ENCODE measurements around the gene KCNJ4.

KCNJ4 gene

DNA sequence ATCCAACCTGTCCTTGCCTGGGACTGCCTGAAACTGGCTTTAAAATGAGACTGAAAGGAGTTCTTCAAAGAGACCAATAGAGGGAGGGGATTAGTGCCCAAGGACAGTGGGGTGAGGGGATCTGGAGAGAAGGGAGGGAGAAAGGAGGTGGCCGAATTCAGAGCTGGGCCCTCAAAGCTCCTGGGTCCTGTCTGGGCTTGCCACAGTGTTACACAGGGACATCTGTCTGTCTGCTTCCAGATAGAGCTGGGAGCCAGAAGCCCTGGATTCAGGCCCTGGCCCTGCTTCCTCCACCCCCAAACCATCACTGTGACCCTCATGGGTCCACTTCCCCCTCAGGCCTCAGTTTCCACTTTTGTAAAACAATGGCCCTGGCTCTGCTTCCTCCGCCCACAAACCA lies 3.6 kb downstream of the KCNJ4 start:
- DNase-seq = no peak

DNA sequence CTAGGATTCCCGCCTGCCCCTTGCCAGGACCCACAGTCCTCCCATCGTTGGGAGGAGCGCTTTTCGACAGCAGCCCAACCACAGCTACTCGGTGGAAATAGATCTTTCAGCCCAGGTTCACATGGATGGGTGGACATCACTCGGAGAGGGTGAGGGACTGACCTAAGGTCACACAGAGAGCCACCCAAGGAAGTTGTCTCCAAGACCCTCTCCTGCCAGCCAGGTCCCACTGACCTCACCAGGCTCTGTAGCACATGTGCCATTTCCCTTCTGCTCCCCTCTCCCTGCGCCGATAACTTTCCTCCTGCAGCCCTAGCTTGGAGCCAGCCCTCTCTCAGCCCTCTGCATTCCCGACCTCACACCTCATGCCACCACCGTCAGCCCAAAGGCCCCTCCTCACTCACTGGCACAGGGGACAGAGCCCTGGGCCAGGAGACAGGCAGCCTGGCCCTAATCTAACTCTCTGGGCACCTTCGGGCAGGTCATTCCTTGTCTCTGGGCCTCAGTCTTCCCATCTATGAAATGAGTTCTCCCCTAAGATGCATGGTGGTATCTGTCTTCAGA lies 4.7 kb downstream of the KCNJ4 start:
- no peak for DNase-seq

DNA sequence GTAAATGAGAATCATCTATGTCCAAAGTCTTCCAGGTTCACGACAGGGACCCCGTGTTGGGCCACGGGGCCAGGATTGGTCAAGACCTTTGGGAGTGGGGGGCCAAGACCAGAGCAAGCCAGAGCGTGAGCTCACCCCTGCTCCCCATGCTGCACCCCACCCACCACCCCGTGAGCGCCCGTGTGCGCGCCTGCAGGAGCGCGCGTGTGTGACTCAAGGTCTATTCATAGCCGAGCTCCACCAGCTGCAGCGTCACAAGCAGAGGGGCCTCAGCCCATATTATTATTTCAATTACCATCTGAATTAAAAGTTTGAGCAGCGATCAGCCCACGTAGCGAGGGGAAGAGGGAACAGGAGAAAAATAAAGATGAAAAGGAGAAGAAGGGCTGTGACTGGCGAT lies 5.2 kb downstream of the KCNJ4 start:
- DNase-seq = no peak

DNA sequence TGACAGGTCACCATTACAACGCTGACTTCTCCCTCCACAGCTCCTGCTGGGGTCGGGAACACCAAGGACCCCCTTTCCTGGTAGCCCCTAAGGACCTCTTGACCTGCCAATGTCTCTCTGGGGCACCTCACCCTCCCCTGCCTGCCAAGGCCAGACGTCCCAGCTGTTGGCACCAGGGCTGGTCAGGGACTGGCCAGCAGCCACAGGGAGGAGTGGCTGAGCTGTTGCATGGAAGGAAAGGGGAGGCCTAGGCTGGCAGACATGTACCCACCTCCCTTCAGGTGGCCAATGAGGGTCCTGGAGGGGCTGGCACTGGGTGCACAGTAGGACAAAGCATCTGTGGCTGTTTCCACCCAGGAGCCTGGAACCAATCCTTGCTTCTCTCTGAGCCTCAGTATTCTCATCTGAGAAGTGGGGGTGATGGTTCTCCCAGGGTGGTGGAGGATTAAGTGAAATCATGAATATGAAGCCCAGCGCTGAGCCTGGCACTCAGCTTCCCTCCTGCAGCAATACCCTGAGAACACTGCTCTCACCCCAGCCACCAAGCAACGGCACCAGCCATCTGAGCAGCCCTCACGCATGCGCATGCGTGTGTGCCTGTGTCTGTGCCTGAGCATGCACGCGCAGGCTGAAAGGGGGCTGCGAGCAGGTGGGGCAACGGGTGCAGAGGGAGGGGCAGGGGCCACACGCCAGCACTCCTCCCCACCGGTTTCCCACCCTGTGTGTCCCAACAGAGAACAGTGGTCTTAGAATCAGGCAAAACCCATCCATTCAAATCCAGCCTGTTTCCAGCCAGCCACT lies 5.9 kb downstream of the KCNJ4 start:
- DNase-seq = no peak

DNA sequence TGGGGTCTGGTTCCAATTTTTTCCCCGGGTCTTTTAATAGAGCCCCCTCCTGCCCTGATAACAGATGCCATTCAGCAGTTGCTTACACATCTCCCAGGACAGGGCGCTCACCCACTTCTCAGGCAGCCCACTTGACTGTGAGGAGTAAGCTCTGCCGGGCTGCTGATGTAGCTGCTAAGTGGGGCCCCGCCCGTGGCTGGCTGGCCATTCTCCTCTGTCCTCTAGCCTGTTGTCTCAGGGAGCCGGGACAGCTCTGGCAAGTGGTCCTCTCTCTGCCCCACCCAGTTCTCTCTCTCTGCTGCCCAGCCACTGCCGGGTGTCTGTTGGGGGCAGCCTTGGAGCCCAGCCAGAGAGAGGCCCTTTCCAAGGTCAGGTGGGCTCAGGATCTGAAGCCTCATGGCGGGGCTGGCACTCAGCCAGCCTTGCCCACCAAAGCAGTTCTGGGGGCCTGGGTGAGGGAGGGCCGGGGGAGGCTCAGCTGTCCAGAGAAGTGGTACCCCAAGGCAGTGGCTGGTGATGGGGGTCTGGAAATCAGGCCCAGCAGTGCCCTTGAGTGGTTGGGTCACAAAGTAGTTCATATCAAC lies 8.9 kb downstream of the KCNJ4 start:
- no peak for DNase-seq

DNA sequence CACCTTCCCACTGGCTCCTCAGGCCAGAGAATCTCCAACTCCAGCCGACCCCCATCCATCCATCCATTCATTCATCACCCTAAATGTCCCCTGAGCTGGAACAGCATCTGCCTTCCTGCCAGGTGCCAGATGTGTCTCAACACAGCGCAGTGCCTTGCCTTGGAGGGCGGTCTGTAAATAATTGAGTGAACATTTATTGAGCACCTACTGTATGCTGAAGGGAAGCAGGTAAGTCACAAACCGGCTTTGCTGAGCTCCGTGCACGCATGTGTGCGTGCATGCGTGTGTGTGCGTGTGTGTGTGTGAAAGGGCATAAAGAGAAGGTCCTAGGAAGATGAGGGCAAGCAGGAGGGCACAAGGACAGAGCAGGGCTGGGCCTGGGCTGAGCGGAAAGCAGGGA lies 10.2 kb downstream of the KCNJ4 start:
- no peak for DNase-seq

DNA sequence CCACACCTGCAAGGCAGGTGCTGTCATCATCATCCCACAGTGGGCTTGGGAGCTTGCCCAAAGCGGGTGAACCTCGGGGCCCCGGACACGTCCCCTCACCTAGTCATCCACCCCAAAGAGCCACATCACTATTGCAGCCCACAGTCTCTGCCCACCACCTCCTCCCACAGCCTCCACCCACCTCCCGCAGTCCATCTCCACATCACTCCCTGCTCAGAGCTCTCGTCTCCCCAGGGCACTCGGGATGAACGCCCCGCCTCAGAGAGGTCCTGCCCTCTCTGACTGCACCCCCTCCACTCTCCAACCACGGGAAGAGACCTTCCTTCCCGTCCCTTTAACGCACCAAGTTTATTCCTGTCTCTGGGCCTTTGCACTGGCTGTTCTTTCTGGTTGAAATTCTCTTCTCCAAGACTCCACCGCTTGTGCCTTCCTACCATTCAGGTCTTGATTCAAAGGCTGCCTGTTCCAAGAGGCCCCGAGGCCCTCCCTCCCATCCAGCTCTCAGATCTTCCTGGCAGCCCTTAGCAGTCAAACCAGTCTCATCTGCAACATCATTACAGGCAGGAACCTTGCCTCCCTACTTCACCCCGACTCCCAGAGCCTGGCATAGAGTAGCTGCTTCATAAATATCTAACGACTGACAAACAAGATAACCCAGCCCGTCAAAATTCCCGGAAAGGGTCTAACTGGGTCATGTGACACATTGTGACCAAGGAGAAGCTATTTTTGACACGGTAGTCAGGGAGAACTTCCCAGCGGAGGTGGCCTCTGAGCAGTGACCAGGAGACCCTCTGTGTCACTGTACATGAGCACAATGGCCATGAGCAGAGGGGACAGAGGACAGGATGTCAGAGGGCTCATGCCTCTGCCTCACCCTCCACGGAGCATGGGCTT lies 11.1 kb downstream of the KCNJ4 start:
- no peak for DNase-seq

DNA sequence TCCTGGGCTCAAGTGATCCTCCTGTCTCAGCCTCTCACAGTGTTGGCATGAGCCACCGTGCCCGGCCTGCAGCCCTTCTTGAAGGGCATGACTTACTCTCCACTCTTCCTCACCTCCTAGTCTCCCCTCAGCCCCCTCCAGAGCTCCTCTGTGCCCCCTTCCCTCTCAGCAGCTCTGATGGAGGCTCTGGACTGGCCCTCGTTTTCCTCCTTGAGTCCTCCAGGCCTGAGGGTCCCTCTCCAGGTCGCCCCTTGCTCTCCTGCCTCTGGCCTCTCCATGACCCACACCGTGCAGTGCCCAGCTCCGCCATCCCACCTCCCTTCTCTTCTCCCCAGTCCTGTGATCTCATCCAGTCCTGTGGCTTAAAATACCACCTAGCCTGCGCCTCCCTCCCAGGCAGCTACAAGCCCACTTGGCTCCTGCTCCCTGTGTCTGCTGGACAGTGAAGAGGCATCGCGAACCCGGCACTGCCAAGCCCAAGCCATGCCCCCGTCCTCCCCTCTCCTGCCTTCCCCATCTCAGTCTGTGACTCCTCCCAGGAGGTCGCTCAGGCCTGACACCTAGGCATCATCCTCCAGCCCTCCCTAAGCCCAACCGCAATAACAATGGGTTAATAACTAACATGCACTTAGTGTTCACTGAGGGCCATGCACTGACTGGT lies 11.9 kb downstream of the KCNJ4 start:
- no peak for DNase-seq

DNA sequence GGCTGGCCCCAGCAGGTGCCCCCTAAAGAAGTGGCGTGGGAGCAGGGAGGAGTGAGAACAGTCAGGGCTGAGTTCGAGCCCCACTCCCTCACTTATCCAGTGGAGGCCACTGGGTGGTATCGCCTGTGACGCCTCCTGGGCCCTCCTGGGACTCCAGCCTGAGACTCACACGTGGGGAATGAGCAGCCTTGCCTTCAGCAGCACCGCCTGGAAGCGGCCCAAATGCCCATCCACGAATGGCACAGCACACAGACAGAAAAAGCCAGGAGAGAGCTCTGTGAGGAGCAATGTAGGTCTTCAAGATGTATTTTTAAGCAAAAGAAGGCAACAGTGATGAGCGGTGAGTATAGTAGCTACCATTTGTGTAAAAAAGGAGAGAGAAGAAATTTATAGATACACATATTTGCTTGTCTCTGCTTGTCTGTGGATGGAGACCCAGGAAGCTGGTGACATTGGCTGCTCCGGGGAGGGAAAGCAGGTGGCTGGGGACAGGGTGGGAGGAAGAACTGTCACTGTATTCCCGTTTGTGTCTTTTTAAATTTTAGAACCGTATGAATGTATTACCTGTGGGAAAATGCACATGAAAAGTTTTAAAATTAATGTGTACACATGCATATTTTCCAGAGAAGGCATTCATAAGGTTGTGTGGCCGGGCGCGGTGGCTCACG lies 13.2 kb downstream of the KCNJ4 start:
- no peak for DNase-seq

DNA sequence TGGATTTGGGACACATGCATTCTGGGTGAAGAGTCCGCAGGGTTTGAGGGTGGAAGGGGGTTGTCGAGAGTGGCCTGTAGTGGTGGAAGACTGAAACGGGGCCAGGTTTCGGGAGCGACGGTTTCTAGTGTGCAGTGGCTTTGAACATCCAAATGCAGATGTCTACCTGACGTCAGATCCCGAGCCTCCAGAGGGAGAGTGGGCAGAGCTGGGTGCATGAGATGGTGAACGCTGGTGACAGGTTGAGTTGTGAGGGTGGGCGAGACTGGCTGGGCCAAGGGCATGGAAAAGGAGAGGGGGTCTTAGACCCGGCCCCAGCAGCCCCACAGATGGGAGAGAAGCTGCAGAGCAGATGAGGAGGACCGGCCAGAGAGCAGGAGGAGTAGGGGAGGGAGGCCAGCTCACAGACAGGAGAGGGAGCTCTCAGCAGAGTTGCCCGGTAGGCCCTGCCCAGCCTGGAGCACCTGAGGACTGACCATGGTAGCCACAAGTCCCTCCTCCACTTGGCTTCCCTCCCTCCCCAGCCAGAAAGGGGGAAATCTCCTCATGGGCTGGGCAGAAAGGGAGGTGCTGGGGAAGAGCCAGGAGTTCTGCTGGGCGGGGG lies 14.2 kb downstream of the KCNJ4 start:
- DNase-seq = no peak

DNA sequence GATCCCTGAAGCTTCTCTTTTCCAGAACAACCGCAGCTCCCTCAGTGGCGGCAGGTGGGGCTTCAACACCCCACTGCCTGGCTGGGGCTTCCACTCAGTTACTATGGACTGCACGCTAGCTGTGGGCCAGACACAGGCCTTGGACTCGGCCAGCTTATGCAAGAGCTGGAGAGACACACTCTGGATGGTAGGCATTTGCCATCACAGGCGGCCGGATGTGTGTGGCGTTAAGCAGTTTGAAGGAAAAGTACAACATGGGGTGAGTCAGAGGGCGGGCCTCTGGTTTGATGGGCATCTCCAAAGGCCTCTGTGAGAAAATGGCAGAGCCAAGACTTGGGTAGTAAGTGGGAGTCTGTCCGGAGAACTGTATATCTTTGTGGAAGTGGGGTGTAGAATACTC lies 17.6 kb downstream of the KCNJ4 start:
- DNase-seq = no peak

- DNase-seq = no peak
Measured at GRCh38 chr22:38436629-38437395, 18.2 kb downstream of the KCNJ4 start.

- no peak for DNase-seq
Measured at GRCh38 chr22:38435965-38436364, 19.0 kb downstream of the KCNJ4 start.

- no peak for DNase-seq
Measured at GRCh38 chr22:38435010-38435409, 20.0 kb downstream of the KCNJ4 start.

DNA sequence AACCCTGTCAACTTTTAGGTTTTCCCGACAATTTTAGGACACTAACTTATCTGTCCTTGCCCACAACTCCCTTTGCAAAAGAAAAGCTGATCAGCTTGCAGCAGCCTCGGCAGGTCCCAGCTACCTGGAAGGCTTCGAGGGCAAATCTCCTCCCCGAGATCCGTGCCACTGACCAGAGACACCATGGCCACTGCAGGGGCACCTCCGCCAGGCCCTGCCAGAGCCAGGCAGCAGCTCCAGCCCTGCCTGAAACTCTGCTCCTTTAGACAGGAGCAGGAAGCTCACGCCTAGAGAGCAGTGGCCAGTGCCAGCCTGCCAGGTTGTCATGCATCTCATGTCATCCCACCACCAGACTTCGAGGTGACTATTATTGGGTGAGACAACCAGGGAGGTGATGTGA lies 21.1 kb downstream of the KCNJ4 start:
- DNase-seq = no peak

DNA sequence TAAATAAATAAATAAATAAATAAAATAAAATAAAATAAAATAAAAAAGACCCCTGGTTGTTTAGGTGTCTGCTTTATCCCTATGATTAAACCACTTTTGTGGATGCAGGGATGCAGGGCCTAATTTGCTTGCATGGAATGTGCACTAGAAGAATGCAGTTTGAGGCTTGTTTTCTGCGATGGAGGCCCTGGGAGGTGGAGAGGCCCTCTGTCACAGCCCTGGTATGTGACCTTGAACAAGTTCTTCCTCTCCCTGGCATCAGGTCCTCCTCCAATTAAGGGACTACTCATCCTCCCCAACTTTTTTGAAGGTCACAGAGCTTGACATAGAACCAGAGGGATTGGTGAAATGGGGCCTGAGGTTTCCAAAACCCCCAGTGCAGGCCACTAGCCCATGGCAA lies 22.7 kb downstream of the KCNJ4 start:
- DNase-seq = no peak

DNA sequence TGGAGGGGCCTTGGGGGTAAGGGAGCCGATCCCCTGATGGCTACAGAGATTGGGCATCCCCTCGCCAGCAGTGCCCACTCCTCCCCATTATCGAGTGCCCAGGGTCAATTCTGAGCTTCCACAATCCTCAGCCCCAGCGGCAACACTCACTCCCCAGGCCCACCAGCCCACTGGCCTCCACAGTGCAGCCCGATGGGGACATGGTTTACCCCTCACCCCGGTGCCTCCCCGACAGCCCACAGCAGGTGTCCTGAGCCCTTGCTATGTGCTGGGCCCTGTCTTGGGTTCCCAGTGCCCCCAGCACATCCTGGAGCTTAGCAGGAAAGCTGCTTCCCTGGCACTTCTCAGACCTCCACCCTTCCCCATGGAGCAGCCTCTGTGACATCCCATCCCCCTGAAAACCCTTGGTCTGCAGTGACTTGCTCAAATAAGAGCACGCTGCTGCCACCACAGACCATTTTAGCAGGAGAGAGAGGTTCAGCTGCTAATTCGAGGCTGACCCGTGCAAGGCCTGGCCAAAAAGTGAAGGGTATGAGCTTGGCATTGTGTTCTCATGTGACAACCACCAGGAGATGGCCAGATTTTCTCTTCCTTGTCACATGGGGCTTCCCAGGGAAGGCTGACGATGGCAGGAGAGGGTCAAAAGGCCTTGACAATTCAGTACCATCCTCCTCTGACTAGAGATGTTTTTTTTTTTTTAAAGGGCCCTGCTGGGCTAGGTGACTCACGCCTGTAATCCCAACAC lies 23.6 kb downstream of the KCNJ4 start:
- no peak for DNase-seq

- no peak for DNase-seq
Measured at GRCh38 chr22:38429499-38430068, 25.4 kb downstream of the KCNJ4 start.

- DNase-seq = no peak
Measured at GRCh38 chr22:38428714-38429113, 26.3 kb downstream of the KCNJ4 start.

GRCh38 chr22:38427940-38428339 lies 27.1 kb downstream of the KCNJ4 start:
- DNase-seq = no peak
